Activated T-cell treated with anti-CD3 and anti-CD28 coated beads, Interleukin-2, amount 50 U/mL, for 4 hours (primary cell): ENCODE data around the gene GPX5. TPM values are rescaled to one million over a fixed set of nuclear protein-coding genes. Genes with fewer than 3 reads are reported as not detected.
A peak's percentile ranks its signal among the peaks of the same experiment; 100 is the strongest.
"Not testable (repeated sequence)": the region's sequence is repeated elsewhere in the genome, so short reads cannot be mapped to it uniquely, and the experiment has no call there.

Experiments used
- ATAC-seq, 2 donors: fragments of 200-7000 bp; cut with Tn5 transposase; one replicate each; pipeline ENCODE4 v1.10.0; 2021
- DNase-seq: peaks from one replicate; pipeline ENCODE4 v3.0.0-alpha.2; 2020
- H3K27me3 Mint-ChIP-seq: one replicate; pipeline ENCODE4 v1.8.0; 2021; ENCODE audit warnings: low read depth, mixed read lengths
- H3K36me3 Mint-ChIP-seq: one replicate; pipeline ENCODE4 v1.8.0; 2022; ENCODE audit warnings: mixed read lengths; ENCODE audit not compliant: insufficient read depth
- H3K4me1 Mint-ChIP-seq: one replicate; pipeline ENCODE4 v1.8.0; 2021; ENCODE audit warnings: low read depth, mixed read lengths
- H3K4me3 Mint-ChIP-seq: one replicate; pipeline ENCODE4 v1.8.0; 2021; ENCODE audit warnings: mild to moderate bottlenecking, moderate library complexity, mixed read lengths
- H3K9me3 Mint-ChIP-seq: one replicate; pipeline ENCODE4 v1.8.0; 2021; ENCODE audit warnings: mixed read lengths
- total RNA-seq, 3 donors: library from RNA; stranded (reverse); gene quantifications; one replicate each; pipeline ENCODE4 v1.2.1, GENCODE V29; 2021

Gene GPX5
- total RNA-seq, 3 donors from 2014 or later, result not detected

DNA sequence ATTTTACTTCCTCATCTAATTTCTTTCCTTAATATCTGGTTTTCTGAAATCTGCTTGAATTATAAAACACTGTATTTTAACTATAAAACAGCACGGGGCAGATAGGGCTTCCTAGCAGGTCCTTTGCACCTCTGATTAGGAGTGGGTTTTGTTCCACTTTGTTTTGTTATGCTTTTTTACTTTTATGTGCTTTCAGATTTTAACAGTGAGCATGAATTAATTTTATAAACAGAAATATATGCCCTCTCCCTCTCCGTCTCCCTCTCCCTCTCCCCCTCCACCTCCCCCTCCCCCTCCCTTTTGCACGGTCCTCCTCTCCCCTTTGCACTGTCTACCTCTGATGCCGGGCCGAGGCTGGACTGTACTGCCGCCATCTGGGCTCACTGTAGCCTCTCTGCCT, 24.4 kb upstream of the GPX5 start:
- H3K4me1 Mint-ChIP-seq, result peaks cover under 1% of the 10 kb centered on the region
- H3K27me3 Mint-ChIP-seq, result peaks cover 11% of the 10 kb centered on the region
- no peaks in the 10 kb centered on the region for H3K9me3 Mint-ChIP-seq
- no peak overlapping the region for H3K4me3 Mint-ChIP-seq
- no peak for ATAC-seq
- H3K36me3 Mint-ChIP-seq, result no peaks in the 10 kb centered on the region
- DNase-seq, result no peak

- DNase-seq, H3K4me3 Mint-ChIP-seq, H3K4me1 Mint-ChIP-seq, ATAC-seq, H3K36me3 Mint-ChIP-seq, H3K9me3 Mint-ChIP-seq: not testable (repeated sequence)
- peaks cover 11% of the 10 kb centered on the region for H3K27me3 Mint-ChIP-seq
Measured at GRCh38 chr6:28502136-28502535, 23.5 kb upstream of the GPX5 start.

GRCh38 chr6:28502709-28503305, 22.9 kb upstream of the GPX5 start:
- not testable (repeated sequence) for H3K36me3 Mint-ChIP-seq, H3K27me3 Mint-ChIP-seq, H3K9me3 Mint-ChIP-seq, H3K4me3 Mint-ChIP-seq, DNase-seq, ATAC-seq
- H3K4me1 Mint-ChIP-seq, result peaks cover 15% of the 10 kb centered on the region

GRCh38 chr6:28505733-28506132, 19.9 kb upstream of the GPX5 start:
- DNase-seq (no peak), ATAC-seq (no peak)
- peaks cover 3% of the 10 kb centered on the region for H3K27me3 Mint-ChIP-seq
- no peaks in the 10 kb centered on the region for H3K9me3 Mint-ChIP-seq
- H3K4me1 Mint-ChIP-seq, result peaks cover 15% of the 10 kb centered on the region
- no peak overlapping the region for H3K4me3 Mint-ChIP-seq
- no peaks in the 10 kb centered on the region for H3K36me3 Mint-ChIP-seq

GRCh38 chr6:28506807-28507475, 18.7 kb upstream of the GPX5 start:
- peaks cover 3% of the 10 kb centered on the region for H3K27me3 Mint-ChIP-seq
- no peak for DNase-seq
- H3K4me3 Mint-ChIP-seq, result no peak overlapping the region
- no peak for ATAC-seq
- H3K4me1 Mint-ChIP-seq, result peaks cover 15% of the 10 kb centered on the region
- no peaks in the 10 kb centered on the region for H3K9me3 Mint-ChIP-seq
- H3K36me3 Mint-ChIP-seq, result no peaks in the 10 kb centered on the region

DNA sequence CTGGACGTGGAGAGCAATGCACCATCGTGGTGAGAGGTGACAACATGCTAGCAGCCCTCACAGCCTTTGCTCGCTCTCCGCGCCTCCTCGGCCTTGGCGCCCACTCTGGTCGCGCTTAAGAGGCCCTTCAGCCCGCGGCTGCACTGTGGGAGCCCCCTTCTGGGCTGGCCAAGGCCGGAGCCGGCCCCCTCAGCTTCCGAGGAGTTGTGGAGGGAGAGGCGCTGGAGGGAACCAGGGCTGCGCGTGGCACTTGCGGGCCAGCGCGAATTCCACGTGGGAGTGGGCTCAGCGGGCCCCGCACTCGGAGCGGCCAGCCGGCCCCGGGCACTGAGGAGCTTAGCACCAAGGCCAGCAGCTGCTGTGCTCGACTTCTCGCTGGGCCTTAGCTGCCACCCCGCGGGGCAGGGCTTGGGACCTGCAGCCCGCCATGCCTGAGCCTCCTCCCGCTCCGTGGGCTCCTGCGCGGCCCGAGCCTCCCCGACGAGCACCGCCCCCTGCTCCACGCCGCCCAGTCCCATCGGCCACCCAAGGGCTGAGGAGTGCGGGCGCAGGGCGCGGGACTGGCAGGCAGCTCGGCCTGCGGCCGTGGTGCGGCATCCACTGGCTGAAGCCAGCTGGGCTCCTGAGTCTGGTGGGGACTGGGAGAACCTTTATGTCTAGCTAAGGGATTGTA, 13.9 kb upstream of the GPX5 start:
- DNase-seq (no peak), ATAC-seq (no peak)
- peaks cover 13% of the 10 kb centered on the region for H3K27me3 Mint-ChIP-seq

DNA sequence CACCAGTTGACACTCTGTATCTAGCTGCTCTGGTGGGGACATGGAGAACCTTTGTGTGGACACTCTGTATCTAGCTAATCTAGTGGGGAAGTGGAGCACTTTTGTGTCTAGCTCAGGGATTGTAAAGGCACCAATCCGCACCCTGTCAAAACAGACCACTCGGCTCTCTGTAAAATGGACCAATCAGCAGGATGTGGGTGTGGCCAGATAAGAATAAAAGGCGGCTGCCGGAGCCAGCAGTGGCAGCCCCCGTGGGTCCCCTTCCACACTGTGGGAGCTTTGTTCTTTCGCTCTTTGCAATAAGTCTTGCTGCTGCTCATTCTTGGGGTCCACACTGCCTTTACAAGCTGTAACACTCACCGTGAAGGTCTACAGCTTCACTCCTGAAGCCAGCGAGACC, 13.3 kb upstream of the GPX5 start:
- not testable (repeated sequence) for H3K9me3 Mint-ChIP-seq, H3K4me1 Mint-ChIP-seq, H3K36me3 Mint-ChIP-seq, ATAC-seq, DNase-seq, H3K4me3 Mint-ChIP-seq
- peaks cover 13% of the 10 kb centered on the region for H3K27me3 Mint-ChIP-seq

More for the DNA sequence above, 13.9 kb upstream of the GPX5 start:
- H3K4me3 Mint-ChIP-seq, result no peak overlapping the region
- H3K9me3 Mint-ChIP-seq, result no peaks in the 10 kb centered on the region
- no peaks in the 10 kb centered on the region for H3K36me3 Mint-ChIP-seq
- H3K4me1 Mint-ChIP-seq, result peaks cover 11% of the 10 kb centered on the region

DNA sequence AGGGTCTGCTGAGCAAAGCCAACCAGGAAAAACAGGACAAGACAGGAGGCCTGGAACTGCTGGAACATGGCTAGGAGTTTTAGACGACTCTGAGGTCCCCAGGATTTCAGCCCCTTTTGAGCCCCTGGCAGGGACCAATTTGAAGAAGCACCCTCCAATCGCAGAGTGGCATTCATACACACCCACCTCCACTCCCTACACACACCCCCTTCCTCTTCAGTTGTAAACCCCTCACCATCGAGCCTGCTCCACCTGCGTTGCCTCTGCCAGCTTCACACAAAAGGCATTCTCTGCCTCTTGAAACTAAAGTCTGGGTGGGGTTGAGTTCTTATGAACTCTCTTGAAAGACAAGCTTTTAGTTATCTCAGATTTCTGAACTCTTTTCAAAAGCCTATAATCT, 10.0 kb upstream of the GPX5 start, which contains the start of gene GPX6:
Gene GPX6, minus strand, starts transcription at position 118 of the 400 bp plus-strand sequence. Its CDS starts 50 bp downstream, at position 68.
- no peak within 1 kb of the TSS for H3K4me3 Mint-ChIP-seq

GRCh38 chr6:28517964-28518363, 7.7 kb upstream of the GPX5 start:
- H3K4me3 Mint-ChIP-seq, result no peak overlapping the region
- ATAC-seq (no peak), DNase-seq (no peak)
- peaks cover 9% of the 10 kb centered on the region for H3K4me1 Mint-ChIP-seq
- no peaks in the 10 kb centered on the region for H3K9me3 Mint-ChIP-seq
- peaks cover 20% of the 10 kb centered on the region for H3K27me3 Mint-ChIP-seq
- no peaks in the 10 kb centered on the region for H3K36me3 Mint-ChIP-seq

More for the DNA sequence above, 10.0 kb upstream of the GPX5 start, which contains the start of gene GPX6:
- ATAC-seq, result no peak
- no peaks in the 10 kb centered on the region for H3K36me3 Mint-ChIP-seq
- H3K4me1 Mint-ChIP-seq, result no peaks in the 10 kb centered on the region
- peaks cover 15% of the 10 kb centered on the region for H3K27me3 Mint-ChIP-seq
- DNase-seq, result no peak
- H3K9me3 Mint-ChIP-seq, result no peaks in the 10 kb centered on the region

DNA sequence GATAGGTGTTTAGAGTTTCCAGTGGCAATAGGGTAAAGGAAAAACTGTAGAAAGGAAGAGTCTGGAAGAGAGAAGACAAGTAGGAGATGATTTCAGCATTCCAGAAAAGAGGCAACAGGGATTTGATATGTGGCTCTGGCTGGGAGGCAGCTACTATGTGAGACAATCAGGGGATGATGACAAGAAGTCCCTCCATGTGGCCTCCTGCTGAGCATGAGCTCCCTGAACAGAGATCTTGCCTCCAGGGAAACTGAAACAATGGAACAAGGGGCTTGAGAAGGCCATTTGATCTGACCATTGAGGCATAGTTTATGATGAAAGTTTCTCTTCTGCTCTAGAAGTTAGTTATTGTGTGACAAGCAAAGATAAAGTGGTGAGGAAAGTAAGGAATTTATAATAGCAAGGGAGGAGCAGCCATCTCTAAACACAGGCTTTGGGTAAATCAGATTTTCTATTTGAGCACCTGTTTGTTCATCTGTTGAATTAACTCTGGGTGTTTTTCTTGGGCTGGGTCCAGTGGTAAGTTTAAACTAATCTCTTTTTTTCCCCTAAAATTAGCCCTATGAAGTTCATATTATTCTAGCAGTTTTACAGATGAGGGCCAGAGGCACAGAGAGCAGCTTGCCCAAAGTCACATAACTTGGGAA, 3.0 kb upstream of the GPX5 start:
- no peak overlapping the region for H3K4me3 Mint-ChIP-seq
- H3K36me3 Mint-ChIP-seq, result no peaks in the 10 kb centered on the region
- DNase-seq (no peak), ATAC-seq (no peak)
- H3K9me3 Mint-ChIP-seq, result no peaks in the 10 kb centered on the region
- peaks cover 22% of the 10 kb centered on the region for H3K27me3 Mint-ChIP-seq
- H3K4me1 Mint-ChIP-seq, result peaks cover 30% of the 10 kb centered on the region

DNA sequence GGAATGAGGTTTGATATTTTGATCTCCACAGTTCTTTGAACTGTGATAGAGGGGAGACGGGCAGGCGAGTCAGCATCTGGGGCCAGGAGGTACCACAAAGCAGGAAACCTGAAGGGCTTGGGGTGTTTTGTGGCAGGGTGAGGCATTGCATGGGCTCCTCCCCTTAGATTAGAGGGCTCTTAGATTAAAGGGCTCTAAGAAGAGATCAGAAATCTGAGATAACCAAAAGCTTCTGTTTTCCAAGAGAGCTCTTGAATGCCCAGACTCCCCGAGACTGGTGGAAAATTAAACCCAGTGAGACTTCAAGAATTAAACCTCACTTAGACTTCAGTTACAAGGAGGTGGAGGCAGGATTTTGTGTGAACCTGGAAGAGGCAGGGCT, 2.4 kb upstream of the GPX5 start:
- Mint-ChIP-seq H3K4me3 (peak overlapping the region; percentile 10), H3K9me3 (no peaks in the 10 kb centered on the region), H3K4me1 (peaks cover 30% of the 10 kb centered on the region), H3K27me3 (peaks cover 27% of the 10 kb centered on the region), H3K36me3 (no peaks in the 10 kb centered on the region)
- DNase-seq, result peak; percentile 18
- ATAC-seq, result peak; percentile 84 to 86

DNA sequence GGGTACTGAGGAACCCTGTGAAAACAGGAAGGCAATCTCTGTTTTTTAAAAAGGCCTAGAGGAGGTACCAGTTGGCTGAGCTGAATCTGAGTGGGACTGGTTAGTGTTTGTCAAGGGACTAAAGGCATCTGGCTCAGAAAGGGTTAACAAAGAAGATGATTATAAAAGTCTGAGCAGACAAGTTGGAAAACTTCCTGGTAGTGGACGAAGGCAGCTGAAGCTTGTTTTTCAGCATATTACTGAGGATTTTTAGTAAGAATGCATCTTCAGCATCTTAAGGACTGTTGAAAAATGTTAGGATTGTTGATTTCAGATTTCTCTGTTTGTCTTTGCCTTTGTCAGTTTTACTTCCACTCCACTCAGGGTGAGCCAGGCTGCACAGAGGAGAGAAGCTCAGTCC, 5.1 kb downstream of the GPX5 start:
- DNase-seq (no peak), ATAC-seq (no peak)
- Mint-ChIP-seq H3K4me3 (no peak overlapping the region), H3K9me3 (no peaks in the 10 kb centered on the region), H3K27me3 (peaks cover 31% of the 10 kb centered on the region), H3K36me3 (no peaks in the 10 kb centered on the region), H3K4me1 (peaks cover 3% of the 10 kb centered on the region)

- Mint-ChIP-seq H3K27me3 (peaks cover 33% of the 10 kb centered on the region), H3K36me3 (no peaks in the 10 kb centered on the region), H3K9me3 (no peaks in the 10 kb centered on the region), H3K4me1 (peaks cover 2% of the 10 kb centered on the region), H3K4me3 (no peak overlapping the region)
- DNase-seq, result no peak
- no peak for ATAC-seq
Measured at GRCh38 chr6:28531479-28532128, 5.9 kb downstream of the GPX5 start.

GRCh38 chr6:28534306-28534705, 8.6 kb downstream of the GPX5 start:
- Mint-ChIP-seq H3K9me3 (no peaks in the 10 kb centered on the region), H3K4me1 (peaks cover 5% of the 10 kb centered on the region), H3K27me3 (peaks cover 34% of the 10 kb centered on the region), H3K4me3 (no peak overlapping the region), H3K36me3 (no peaks in the 10 kb centered on the region)
- ATAC-seq, result no peak
- DNase-seq, result no peak
